ENCODE measurements around the gene FTSJ1.
"Not testable (repeated sequence)": the region's sequence is repeated elsewhere in the genome, so short reads cannot be mapped to it uniquely, and the experiment has no call there.

Gene FTSJ1

DNA sequence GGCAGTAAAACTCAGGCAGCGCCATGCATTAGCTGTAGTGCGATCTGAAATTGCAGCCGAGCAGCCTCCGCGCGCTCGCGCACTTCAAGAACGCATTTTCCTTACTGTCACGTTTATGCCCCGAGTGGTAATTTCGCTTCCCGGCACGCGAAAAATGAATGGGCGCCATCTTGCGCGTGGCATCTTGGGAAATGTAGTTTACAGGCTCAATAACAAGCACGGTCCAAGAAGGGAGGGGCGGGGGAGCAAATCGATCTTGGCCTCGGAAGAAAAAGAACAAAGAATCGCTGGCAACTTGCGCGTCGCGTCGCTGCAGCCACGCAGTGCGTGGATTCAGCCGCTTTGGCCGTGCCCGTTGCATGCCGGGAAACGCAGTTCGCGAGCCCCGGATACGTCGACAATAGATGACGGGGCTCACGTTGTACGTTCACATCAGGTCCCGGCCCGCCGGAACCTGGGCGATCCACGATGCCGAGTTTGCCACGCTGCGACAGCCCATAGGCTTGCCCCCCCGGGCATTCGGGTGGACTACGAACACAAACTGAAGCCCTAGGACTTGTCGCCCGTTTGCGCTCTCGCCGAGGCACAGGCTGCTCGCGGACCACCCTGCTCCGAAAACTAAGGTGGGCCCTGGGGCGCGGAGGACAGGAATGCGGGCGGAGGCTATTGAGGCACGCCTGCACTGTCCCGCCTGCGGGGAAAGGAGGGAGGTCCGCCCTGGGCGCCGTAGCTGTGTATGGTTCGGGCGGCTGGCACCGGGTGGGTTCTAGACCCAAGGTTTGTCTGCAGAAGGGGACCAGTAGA lies at the start of gene FTSJ1:
Gene FTSJ1, plus strand, starts transcription at position 426 of the 804 bp plus-strand sequence. CDS start 1,849 bp downstream, outside the sequence.
- TF ChIP-seq CTCF (conservative IDR thresholded peaks at IDR 0.05; ENCODE audit: low read depth, low read length) = no peak
- H3K4me3 ChIP-seq (ENCODE audit: low read length) = peak within 1 kb of the TSS; percentile 86
- peak; percentile 61 for DNase-seq (ENCODE audit: low read depth)

DNA sequence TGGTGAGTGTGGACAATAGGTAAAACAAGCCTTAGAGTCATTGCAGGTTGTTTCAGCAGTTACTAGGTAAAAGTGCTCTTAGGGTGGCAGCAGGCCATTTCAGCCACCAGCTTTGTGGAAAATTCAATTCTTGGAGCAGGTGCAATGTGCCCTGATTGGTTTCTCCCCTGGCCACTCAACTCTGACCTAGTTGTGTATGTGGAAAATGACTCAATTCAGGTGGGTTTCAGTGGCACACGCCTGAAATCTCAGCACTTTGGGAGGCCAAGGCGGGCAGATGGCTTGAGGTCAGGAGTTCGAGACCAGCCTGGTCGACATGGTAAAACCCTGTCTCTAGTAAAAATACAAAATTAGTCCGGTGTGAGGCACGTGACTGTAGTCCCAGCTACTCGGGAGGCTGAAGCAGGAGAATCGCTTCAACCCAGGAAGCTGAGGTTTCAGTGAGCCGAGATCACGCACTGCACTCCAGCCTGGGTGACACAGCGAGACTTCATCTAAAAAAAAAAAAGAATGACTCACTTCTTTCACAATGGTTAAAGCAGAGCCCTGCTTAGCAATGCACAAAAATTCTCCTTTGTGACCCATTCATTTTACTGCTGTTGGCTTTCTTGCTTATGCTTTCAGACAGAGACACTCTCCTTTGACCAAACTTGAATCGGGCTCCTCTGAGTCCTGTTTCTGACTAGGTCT lies 48.8 kb upstream of the FTSJ1 start:
- H3K4me3 ChIP-seq (ENCODE audit: low read length); DNase-seq (ENCODE audit: low read depth): not testable (repeated sequence)

GRCh38 chrX:48429606-48430005 lies 46.4 kb upstream of the FTSJ1 start:
- TF ChIP-seq CTCF (conservative IDR thresholded peaks at IDR 0.05; ENCODE audit: low read depth, low read length) = peak; percentile 6
- not testable (repeated sequence) for DNase-seq (ENCODE audit: low read depth); H3K4me3 ChIP-seq (ENCODE audit: low read length)

GRCh38 chrX:48430166-48430565 lies 45.8 kb upstream of the FTSJ1 start:
- DNase-seq (ENCODE audit: low read depth); H3K4me3 ChIP-seq (ENCODE audit: low read length): not testable (repeated sequence)

DNA sequence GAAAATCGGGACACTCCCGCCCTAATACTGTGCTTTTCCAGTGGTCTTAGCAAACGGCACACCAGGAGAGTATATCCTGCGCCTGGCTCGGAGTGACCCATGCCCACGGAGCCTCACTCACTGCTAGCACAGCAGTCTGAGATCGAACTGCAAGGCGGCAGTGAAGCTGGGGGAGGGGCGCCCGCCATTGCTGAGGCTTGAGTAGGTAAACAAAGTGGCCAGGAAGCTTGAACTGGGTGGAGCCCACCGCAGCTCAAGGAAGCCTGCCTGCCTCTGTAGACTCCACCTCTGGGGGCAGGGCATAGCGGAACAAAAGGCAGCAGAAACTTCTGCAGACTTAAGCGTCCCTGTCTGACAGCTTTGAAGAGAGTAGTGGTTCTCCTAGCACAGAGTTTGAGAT lies 42.3 kb upstream of the FTSJ1 start:
- H3K4me3 ChIP-seq (ENCODE audit: low read length); DNase-seq (ENCODE audit: low read depth): not testable (repeated sequence)

- DNase-seq (ENCODE audit: low read depth); H3K4me3 ChIP-seq (ENCODE audit: low read length): not testable (repeated sequence)
These were observed 28.8 kb upstream of the FTSJ1 start for GRCh38 chrX:48447201-48447600.

- TF ChIP-seq CTCF (conservative IDR thresholded peaks at IDR 0.05; ENCODE audit: low read depth, low read length) = no peak
- H3K4me3 ChIP-seq (ENCODE audit: low read length) = no peak overlapping the region
- DNase-seq (ENCODE audit: low read depth) = no peak
These were observed 25.9 kb upstream of the FTSJ1 start for GRCh38 chrX:48450076-48450475.

- TF ChIP-seq CTCF (conservative IDR thresholded peaks at IDR 0.05; ENCODE audit: low read depth, low read length) = no peak
- DNase-seq (ENCODE audit: low read depth) = no peak
- H3K4me3 ChIP-seq (ENCODE audit: low read length) = no peak overlapping the region
These were observed 24.3 kb upstream of the FTSJ1 start for GRCh38 chrX:48451708-48452107.

DNA sequence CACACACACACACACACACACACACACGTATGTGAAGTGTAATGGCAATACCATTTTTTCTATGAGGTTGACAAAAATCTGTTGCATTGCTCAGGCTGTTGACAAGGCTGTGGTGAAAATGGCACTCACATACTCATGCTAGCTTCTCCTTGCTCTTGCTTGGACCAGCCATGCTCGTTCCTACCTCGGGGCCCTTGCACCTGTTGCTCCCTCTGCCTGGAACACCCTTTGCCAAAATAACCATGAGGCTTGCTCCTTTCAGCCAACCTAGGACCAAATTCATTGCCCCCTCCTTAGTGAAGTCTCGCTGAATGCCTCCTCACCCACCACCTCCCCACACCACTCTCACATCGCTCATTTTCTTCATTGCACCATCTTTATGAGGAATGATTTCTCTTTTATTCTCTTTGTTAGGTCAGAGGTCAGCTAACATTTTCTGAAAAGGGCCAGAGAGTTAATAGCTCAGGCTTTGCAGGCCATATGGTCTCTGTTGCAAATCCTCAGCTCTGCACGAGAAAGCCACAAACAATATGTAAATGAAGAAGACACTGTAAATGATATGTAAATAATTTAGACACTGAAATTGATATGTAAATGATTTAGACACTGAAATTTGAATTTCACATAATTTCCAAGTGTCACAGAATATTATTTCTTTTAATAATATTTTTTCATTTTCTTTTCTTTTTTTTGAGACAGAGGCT lies 19.2 kb upstream of the FTSJ1 start:
- TF ChIP-seq CTCF (conservative IDR thresholded peaks at IDR 0.05; ENCODE audit: low read depth, low read length) = no peak
- DNase-seq (ENCODE audit: low read depth) = no peak
- no peak overlapping the region for H3K4me3 ChIP-seq (ENCODE audit: low read length)
